Measurements from ENCODE around the gene C6orf52. TPM values are rescaled to one million over a fixed set of nuclear protein-coding genes. Genes with fewer than 3 reads are reported as not detected.

C6orf52 gene
- total and polyA plus RNA-seq, 2 of the 13 experiments (the other 11 are each of a cell fraction or from before 2014, with no cell fraction given) = 0.50 to 0.53 TPM

GRCh38 chr6:10694302-10695085 lies at the start of gene C6orf52, which contains the start of gene PAK1IP1 (continued):
- TF ChIP-seq ZNF318 (CRISPR knock-in tag; IDR thresholded peaks at IDR 0.05) = 0 out of 2 replicates have a peak, but pooled peaks have one; percentile 3
- no peak; the same call in none of the 2 replicates for TF ChIP-seq ZSCAN31 (CRISPR knock-in tag; IDR thresholded peaks at IDR 0.05; ENCODE audit: low read depth)
- TF ChIP-seq XBP1 (CRISPR knock-in tag; IDR thresholded peaks at IDR 0.05) = no peak
- 0 out of 2 replicates have a peak, but pooled peaks have one; percentile 62 for TF ChIP-seq ZNF337 (CRISPR knock-in tag; IDR thresholded peaks at IDR 0.05; ENCODE audit: borderline replicate concordance, low read depth)
- peak; percentile 74; the same call in 1 of the 2 replicates for TF ChIP-seq ZFP91 (CRISPR knock-in tag; IDR thresholded peaks at IDR 0.05; ENCODE audit: borderline replicate concordance)
- TF ChIP-seq PREB (CRISPR knock-in tag; IDR thresholded peaks at IDR 0.05) = 0 out of 2 replicates have a peak, but pooled peaks have one; percentile 45
- 0 out of 4 replicates have a peak, but pooled peaks of 1 of the 2 experiments have one; percentile 21 for TF ChIP-seq NR2F1 (CRISPR knock-in tag; IDR thresholded peaks at IDR 0.05)
- TF ChIP-seq ZNF30 (CRISPR knock-in tag; IDR thresholded peaks at IDR 0.05) = no peak
- no peak for TF ChIP-seq NR1H2 (CRISPR knock-in tag; IDR thresholded peaks at IDR 0.05; ENCODE audit: borderline replicate concordance, low read depth)
- peak; percentile 35 for TF ChIP-seq ZNF441 (CRISPR knock-in tag; IDR thresholded peaks at IDR 0.05; ENCODE audit: borderline replicate concordance)
- TF ChIP-seq ZNF354B (CRISPR knock-in tag; IDR thresholded peaks at IDR 0.05) = no peak
